Measurements from ENCODE around the gene SLC27A4.

Gene SLC27A4

GRCh38 chr9:128365525-128365924 lies 25.2 kb downstream of the SLC27A4 start:
- no peak for DNase-seq (ENCODE audit: low spot score)

- DNase-seq (ENCODE audit: low spot score): no peak
Measured at GRCh38 chr9:128369024-128369706, 28.8 kb downstream of the SLC27A4 start.

- no peak for DNase-seq (ENCODE audit: low spot score)
Measured at GRCh38 chr9:128370367-128370751, 30.0 kb downstream of the SLC27A4 start.

GRCh38 chr9:128370752-128371629 lies 30.7 kb downstream of the SLC27A4 start, which contains the start of gene URM1:
URM1 (plus strand) TSS chr9:128371374; CDS start chr9:128371381, 7 bp downstream.
- peak; percentile 97 for DNase-seq (ENCODE audit: low spot score)

- DNase-seq (ENCODE audit: low spot score): no peak
Measured at GRCh38 chr9:128371630-128372117, 31.3 kb downstream of the SLC27A4 start.

- no peak for DNase-seq (ENCODE audit: low spot score)
Measured at GRCh38 chr9:128372188-128372641, 31.9 kb downstream of the SLC27A4 start.

GRCh38 chr9:128372784-128373183 lies 32.5 kb downstream of the SLC27A4 start:
- no peak for DNase-seq (ENCODE audit: low spot score)

- no peak for DNase-seq (ENCODE audit: low spot score)
Measured at GRCh38 chr9:128374221-128374675, 33.9 kb downstream of the SLC27A4 start.

- no peak for DNase-seq (ENCODE audit: low spot score)
Measured at GRCh38 chr9:128375865-128376264, 35.5 kb downstream of the SLC27A4 start.

- no peak for DNase-seq (ENCODE audit: low spot score)
Measured at GRCh38 chr9:128382261-128382660, 41.9 kb downstream of the SLC27A4 start.

- peak; percentile 75 for DNase-seq (ENCODE audit: low spot score)
Measured at GRCh38 chr9:128383007-128383753, 42.9 kb downstream of the SLC27A4 start.

GRCh38 chr9:128383791-128384190 lies 43.5 kb downstream of the SLC27A4 start:
- peak; percentile 69 for DNase-seq (ENCODE audit: low spot score)

- no peak for DNase-seq (ENCODE audit: low spot score)
Measured at GRCh38 chr9:128384801-128385495, 44.6 kb downstream of the SLC27A4 start.

- no peak for DNase-seq (ENCODE audit: low spot score)
Measured at GRCh38 chr9:128385496-128386460, 45.5 kb downstream of the SLC27A4 start.

- DNase-seq (ENCODE audit: low spot score): no peak
Measured at GRCh38 chr9:128388150-128388549, 47.8 kb downstream of the SLC27A4 start.

GRCh38 chr9:128389395-128390149 lies 49.2 kb downstream of the SLC27A4 start:
- no peak for DNase-seq (ENCODE audit: low spot score)

- no peak for DNase-seq (ENCODE audit: low spot score)
Measured at GRCh38 chr9:128390150-128390812, 50.0 kb downstream of the SLC27A4 start.

- DNase-seq (ENCODE audit: low spot score): no peak
Measured at GRCh38 chr9:128390813-128391711, 50.7 kb downstream of the SLC27A4 start.
